SK-N-SH (cell line): Measurements from ENCODE around the gene CEACAM1. TPM values are rescaled to one million over a fixed set of nuclear protein-coding genes. Genes with fewer than 3 reads are reported as not detected.

Experiments
- CTCF ChIA-PET: fragments of 300-600, 350-600 bp; formaldehyde crosslinking; extraction: SDS; loops from one replicate; lab custom pipeline; 2021; lab: Yijun Ruan, JAX
- POLR2A ChIA-PET: fragments of 350-600 bp; sonication (Branson Sonifier 250); formaldehyde crosslinking; extraction: SDS; loops from one replicate; lab custom pipeline; 2020; ENCODE audit warnings: antibody characterized with exemption, inconsistent platforms; lab: Yijun Ruan, JAX
- DNase-seq: peaks from one replicate; pipeline ENCODE4 v3.0.0; 2012
- H2AFZ ChIP-seq: fragments of 200-600 bp; sonication (generic); 2 replicates; pipeline ENCODE4 v1.8.1; 2016; ENCODE audit warnings: antibody characterized with exemption, mild to moderate bottlenecking, low read depth
- H3F3A ChIP-seq: fragments of 200-600 bp; sonication (generic); replicated peaks from 2 replicates; pipeline ENCODE3; 2016; ENCODE audit warnings: antibody characterized with exemption, mild to moderate bottlenecking; ENCODE audit not compliant: insufficient read depth
- H3K27ac ChIP-seq, 2 experiments: fragments of 200-500 bp in 1 of 2; fragments of 200-600 bp in 1 of 2; sonication (Bioruptor generic) in 1 of 2; sonication (generic), shearing (Covaris generic) in 1 of 2; 2 replicates each; pipeline versions ENCODE4 v1.5.1 to v1.6.1; 2014 to 2016; ENCODE audit warnings: low read depth in 2 of 2, inconsistent platforms in 1 of 2, low read length in 1 of 2, mild to moderate bottlenecking in 1 of 2, mixed read lengths in 1 of 2
- H3K27me3 ChIP-seq: fragments of 200-600 bp; sonication (generic), shearing (Covaris generic); 2 replicates; pipeline ENCODE4 v1.6.1; 2016; ENCODE audit warnings: mixed run types; ENCODE audit not compliant: insufficient read depth
- H3K36me3 ChIP-seq, 2 experiments: fragments of 200-500 bp in 1 of 2; fragments of 200-600 bp in 1 of 2; sonication (Bioruptor generic) in 1 of 2; sonication (generic) in 1 of 2; replicated peaks in 1 of 2; 2 replicates each; pipeline versions ENCODE3 to v1.5.1; 2014 to 2016; ENCODE audit warnings: low read length in 1 of 2, mild to moderate bottlenecking in 1 of 2; ENCODE audit not compliant: insufficient read depth in 2 of 2, control insufficient read depth in 1 of 2
- H3K4me1 ChIP-seq, 2 experiments: fragments of 200-500 bp in 1 of 2; fragments of 200-600 bp in 1 of 2; sonication (Bioruptor generic) in 1 of 2; sonication (generic), shearing (Covaris generic) in 1 of 2; 2 replicates each; pipeline versions ENCODE4 v1.5.1 to v1.6.1; 2014 to 2016; ENCODE audit warnings: low read depth in 1 of 2, low read length in 1 of 2, mixed run types in 1 of 2; ENCODE audit not compliant: insufficient read depth in 2 of 2, control insufficient read depth in 1 of 2
- H3K4me2 ChIP-seq: fragments of 200-600 bp; sonication (generic), shearing (Covaris generic); 2 replicates; pipeline ENCODE4 v1.6.1; 2017; ENCODE audit warnings: mixed run types
- H3K4me3 ChIP-seq, 2 experiments: fragments of 200-500 bp in 1 of 2; fragments of 200-600 bp in 1 of 2; sonication (Bioruptor generic) in 1 of 2; sonication (generic), shearing (Covaris generic) in 1 of 2; 2 replicates each; pipeline versions ENCODE4 v1.5.1 to v1.8.1; 2014 to 2016; ENCODE audit warnings: low read depth in 2 of 2, inconsistent platforms in 1 of 2, low read length in 1 of 2, mild to moderate bottlenecking in 1 of 2, mixed read lengths in 1 of 2, moderate library complexity in 1 of 2
- H3K79me2 ChIP-seq: fragments of 200-600 bp; sonication (generic); 2 replicates; pipeline ENCODE4 v1.8.1; 2017; ENCODE audit warnings: mild to moderate bottlenecking; ENCODE audit not compliant: insufficient read depth
- H3K9ac ChIP-seq: fragments of 200-600 bp; sonication (generic); 2 replicates; pipeline ENCODE4 v1.6.1; 2017; ENCODE audit warnings: mixed run types
- H3K9me2 ChIP-seq: fragments of 200-600 bp; sonication (generic); 2 replicates; pipeline ENCODE4 v1.6.1; 2017; ENCODE audit warnings: mixed run types
- H3K9me3 ChIP-seq: fragments of 200-600 bp; sonication (generic); 2 replicates; pipeline ENCODE4 v1.6.1; 2017; ENCODE audit warnings: mixed run types, mild to moderate bottlenecking, moderate library complexity
- H4K20me1 ChIP-seq: fragments of 200-600 bp; sonication (generic); 2 replicates; pipeline ENCODE4 v1.6.1; 2017; ENCODE audit warnings: mild to moderate bottlenecking, mixed run types; ENCODE audit not compliant: insufficient read depth
- CHD2 ChIP-seq: fragments of 150-350 bp; IDR thresholded peaks from 2 replicates; pipeline ENCODE4 v1.6.1; 2018; ENCODE audit warnings: low read length; ENCODE audit not compliant: partially characterized antibody
- EP300 ChIP-seq, 2 experiments: IDR thresholded peaks; 2 replicates each; pipeline versions ENCODE4 v1.4.0 to v1.6.1; 2012; ENCODE audit warnings: borderline replicate concordance in 1 of 2, low read depth in 1 of 2, low read length in 1 of 2
- FOXM1 ChIP-seq: IDR thresholded peaks from 2 replicates; pipeline ENCODE4 v1.4.0; 2012; ENCODE audit warnings: low read depth, mild to moderate bottlenecking
- GABPA ChIP-seq: IDR thresholded peaks from 2 replicates; pipeline ENCODE4 v1.4.0; 2012; ENCODE audit warnings: low read depth, mild to moderate bottlenecking
- MEF2A ChIP-seq: IDR thresholded peaks from 2 replicates; pipeline ENCODE4 v1.4.0; 2012; ENCODE audit warnings: low read depth, borderline replicate concordance
- NRF1 ChIP-seq: IDR thresholded peaks from 2 replicates; pipeline ENCODE4 v1.6.1; 2012; ENCODE audit warnings: low read depth, mild to moderate bottlenecking, low read length
- RAD21 ChIP-seq: IDR thresholded peaks from 2 replicates; pipeline ENCODE4 v1.6.1; 2012; ENCODE audit warnings: mild to moderate bottlenecking, low read length
- RCOR1 ChIP-seq: fragments of 150-350 bp; IDR thresholded peaks from 2 replicates; pipeline ENCODE4 v1.6.1; 2017; ENCODE audit warnings: antibody characterized with exemption, low read length
- RFX5 ChIP-seq: IDR thresholded peaks from 2 replicates; pipeline ENCODE4 v1.6.1; 2012; ENCODE audit warnings: mild to moderate bottlenecking, improper control_type of control experiment, low read length
- SIN3A ChIP-seq: IDR thresholded peaks from 2 replicates; pipeline ENCODE4 v1.6.1; 2012; ENCODE audit warnings: low read depth, mild to moderate bottlenecking, low read length, moderate library complexity, borderline replicate concordance
- TCF12 ChIP-seq: IDR thresholded peaks from 2 replicates; pipeline ENCODE4 v1.4.0; 2012
- TEAD4 ChIP-seq: IDR thresholded peaks from 2 replicates; pipeline ENCODE4 v1.4.0; 2012; ENCODE audit warnings: mild to moderate bottlenecking, borderline replicate concordance; ENCODE audit not compliant: insufficient read depth
- YY1 ChIP-seq: IDR thresholded peaks from 2 replicates; pipeline ENCODE4 v1.4.0; 2012; ENCODE audit warnings: low read depth, mild to moderate bottlenecking
- WGBS: methylation state at CpG from one replicate; pipeline ENCODE4 v1.1.6; 2017; ENCODE audit warnings: low lambda C conversion rate; 5-methylcytosine and 5-hydroxymethylcytosine counted together
- polyA plus RNA-seq, 3 experiments: library from polyadenylated mRNA; depleted of rRNA; stranded (reverse); fragments of >200 nt; gene quantifications; 2 replicates each; pipeline ENCODE4 v1.2.3, GENCODE V29; 2012
- TF ChIP-seq, protein P1 (sequence below): IDR thresholded peaks from 2 replicates; pipeline ENCODE4 v1.4.0; 2012; ENCODE audit warnings: low read depth, borderline replicate concordance
- TF ChIP-seq, protein P2 (sequence below): fragments of 150-350 bp; IDR thresholded peaks from 2 replicates; pipeline ENCODE4 v1.6.1; 2017; ENCODE audit warnings: antibody characterized with exemption, low read length, low read depth, borderline replicate concordance

CEACAM1 gene
- polyA plus RNA-seq, 1 of the 3 experiments (the other 2 are of a cell fraction): 0.53 TPM

DNA sequence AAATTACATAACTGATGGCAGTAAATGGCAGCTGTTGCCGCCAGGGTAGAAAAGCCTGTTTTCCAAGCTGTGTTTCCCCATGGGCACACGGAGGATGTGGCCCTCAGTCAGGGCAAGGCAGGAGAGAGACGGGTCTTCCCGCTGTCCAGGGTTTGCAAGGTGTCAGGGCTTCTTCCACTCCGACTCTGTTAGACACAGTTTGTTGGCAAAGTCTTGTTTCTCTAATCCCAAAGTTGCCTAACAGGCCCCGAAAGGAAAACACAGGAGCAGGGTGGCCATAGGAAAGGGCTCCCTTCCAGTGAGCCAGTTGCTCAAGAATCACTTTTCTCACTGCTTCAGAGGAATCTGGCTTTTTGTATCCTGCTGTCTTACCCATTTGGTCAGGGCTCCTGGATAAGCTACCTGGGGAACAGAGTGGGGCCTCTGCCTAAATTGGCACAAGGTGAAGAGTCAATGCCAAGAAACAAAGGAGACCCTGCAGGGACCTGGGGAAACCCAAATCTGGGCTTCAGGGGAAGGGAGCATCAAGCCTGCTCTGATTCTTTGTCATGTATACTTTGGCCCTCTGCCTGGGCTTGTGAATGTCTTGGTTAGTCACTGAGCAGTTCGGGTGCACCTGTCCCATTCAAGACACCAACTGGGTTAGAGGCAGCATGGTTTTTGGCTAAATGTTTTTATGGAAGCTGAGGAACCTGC lies 56.6 kb downstream of the CEACAM1 start:
- ChIA-PET POLR2A (no interaction called here), CTCF (interaction anchor here (1.1 to 2.3 kb wide), 6 partner anchors 10 to 57 kb away, joined by 3 to 13 read pairs (median 4); partner anchors contain the start of gene CEACAM1)
- H3K4me3 ChIP-seq: no peak overlapping the region
- WGBS: 57% methylated on average over 7 of the region's 7 CpGs
- H3F3A ChIP-seq: no peaks in the 10 kb centered on the region
- no peak overlapping the region for H3K9ac ChIP-seq
- H3K4me2 ChIP-seq: no peak overlapping the region
- peaks cover 0 to 10% of the 10 kb centered on the region in 2 experiments; a peak in 2 of 4 replicates for H3K4me1 ChIP-seq
- no peaks in the 10 kb centered on the region for H3K27me3 ChIP-seq
- no peaks in the 10 kb centered on the region for H3K79me2 ChIP-seq
- no peaks in the 10 kb centered on the region for H3K36me3 ChIP-seq
- no peaks in the 10 kb centered on the region for H3K9me3 ChIP-seq
- no peak overlapping the region for H2AFZ ChIP-seq
- DNase-seq: no peak
- TF ChIP-seq, protein P1, sequence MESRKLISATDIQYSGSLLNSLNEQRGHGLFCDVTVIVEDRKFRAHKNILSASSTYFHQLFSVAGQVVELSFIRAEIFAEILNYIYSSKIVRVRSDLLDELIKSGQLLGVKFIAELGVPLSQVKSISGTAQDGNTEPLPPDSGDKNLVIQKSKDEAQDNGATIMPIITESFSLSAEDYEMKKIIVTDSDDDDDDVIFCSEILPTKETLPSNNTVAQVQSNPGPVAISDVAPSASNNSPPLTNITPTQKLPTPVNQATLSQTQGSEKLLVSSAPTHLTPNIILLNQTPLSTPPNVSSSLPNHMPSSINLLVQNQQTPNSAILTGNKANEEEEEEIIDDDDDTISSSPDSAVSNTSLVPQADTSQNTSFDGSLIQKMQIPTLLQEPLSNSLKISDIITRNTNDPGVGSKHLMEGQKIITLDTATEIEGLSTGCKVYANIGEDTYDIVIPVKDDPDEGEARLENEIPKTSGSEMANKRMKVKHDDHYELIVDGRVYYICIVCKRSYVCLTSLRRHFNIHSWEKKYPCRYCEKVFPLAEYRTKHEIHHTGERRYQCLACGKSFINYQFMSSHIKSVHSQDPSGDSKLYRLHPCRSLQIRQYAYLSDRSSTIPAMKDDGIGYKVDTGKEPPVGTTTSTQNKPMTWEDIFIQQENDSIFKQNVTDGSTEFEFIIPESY: no peak
- TF ChIP-seq MEF2A (no peak), RAD21 (no peak), TCF12 (no peak), SIN3A (no peak), NRF1 (no peak)
- TF ChIP-seq, protein P2, sequence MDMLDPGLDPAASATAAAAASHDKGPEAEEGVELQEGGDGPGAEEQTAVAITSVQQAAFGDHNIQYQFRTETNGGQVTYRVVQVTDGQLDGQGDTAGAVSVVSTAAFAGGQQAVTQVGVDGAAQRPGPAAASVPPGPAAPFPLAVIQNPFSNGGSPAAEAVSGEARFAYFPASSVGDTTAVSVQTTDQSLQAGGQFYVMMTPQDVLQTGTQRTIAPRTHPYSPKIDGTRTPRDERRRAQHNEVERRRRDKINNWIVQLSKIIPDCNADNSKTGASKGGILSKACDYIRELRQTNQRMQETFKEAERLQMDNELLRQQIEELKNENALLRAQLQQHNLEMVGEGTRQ: no peak
- no peaks in the 10 kb centered on the region for H4K20me1 ChIP-seq
- no peak overlapping the region for H3K27ac ChIP-seq
- H3K9me2 ChIP-seq: no peaks in the 10 kb centered on the region

DNA sequence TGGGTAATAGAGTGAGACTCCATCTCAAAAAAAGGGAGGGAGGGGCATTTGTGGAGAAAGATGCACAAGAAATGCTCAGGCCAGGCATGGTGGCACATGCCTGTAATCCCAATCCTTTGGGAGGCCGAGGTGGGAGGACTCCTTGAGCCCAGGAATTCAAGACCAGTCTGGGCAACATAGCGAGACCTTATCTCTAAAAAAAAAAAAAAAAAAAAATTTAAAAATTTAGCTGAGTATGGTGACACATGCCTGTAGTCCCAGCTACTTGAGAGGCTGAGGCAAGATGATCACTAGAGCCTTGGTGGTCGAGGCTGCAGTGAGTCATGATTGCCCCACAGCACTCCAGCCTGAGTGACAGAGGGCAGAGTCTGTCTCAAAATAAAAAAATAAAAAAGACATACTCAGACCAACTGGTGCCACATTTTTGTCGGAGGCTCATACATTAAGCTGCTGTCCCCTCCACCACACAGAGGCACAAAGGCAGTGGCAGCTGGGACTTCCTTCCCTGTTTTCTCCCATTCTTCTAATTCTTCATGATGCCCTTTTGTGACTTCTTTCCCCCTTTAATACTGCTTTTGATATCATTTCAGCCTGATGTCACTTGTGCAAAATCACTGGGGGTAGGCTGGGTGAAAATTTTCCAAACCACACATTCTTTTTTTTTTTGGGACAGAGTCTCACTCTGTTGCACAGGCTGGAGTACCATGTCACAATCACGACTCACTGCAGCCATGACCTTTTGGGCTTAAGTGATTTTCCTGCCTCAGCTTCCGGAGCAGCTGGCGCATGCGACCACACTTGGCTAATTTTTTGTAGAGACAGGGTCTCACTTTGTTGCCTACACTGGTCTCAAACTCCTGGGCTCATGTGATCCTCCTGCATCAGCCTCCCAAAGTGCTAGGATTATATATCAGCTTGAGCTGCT lies 58.7 kb downstream of the CEACAM1 start:
- Histone ChIP-seq H3K9me2 (no peaks in the 10 kb centered on the region), H3K36me3 (no peaks in the 10 kb centered on the region), H3K4me2 (no peak overlapping the region), H3F3A (no peaks in the 10 kb centered on the region), H3K27me3 (no peaks in the 10 kb centered on the region), H3K9ac (no peak overlapping the region), H3K79me2 (no peaks in the 10 kb centered on the region), H3K4me1 (peaks cover 0 to 11% of the 10 kb centered on the region in 2 experiments; a peak in 2 of 4 replicates), H3K27ac (no peak overlapping the region), H3K9me3 (no peaks in the 10 kb centered on the region), H2AFZ (no peak overlapping the region), H3K4me3 (no peak overlapping the region), H4K20me1 (no peaks in the 10 kb centered on the region)
- POLR2A ChIA-PET: interaction anchor here (0.7 kb wide), 1 partner anchor 116 kb away, joined by 3 read pairs; no protein-coding TSS in a partner anchor
- CTCF ChIA-PET: interaction anchor here (2.3 kb wide), 1 partner anchor 19 kb away, joined by 13 read pairs; no protein-coding TSS in a partner anchor
- no peak for DNase-seq
- WGBS: 52% methylated on average over 8 of the region's 8 CpGs
- TF ChIP-seq FOXM1 (no peak), GABPA (no peak), YY1 (no peak), EP300 (IDR thresholded peaks at IDR 0.05; ENCODE audit: borderline replicate concordance in 1 of 2, low read depth in 1 of 2, low read length in 1 of 2) (no peak), RFX5 (no peak), TCF12 (no peak), RCOR1 (no peak), SIN3A (no peak), TEAD4 (no peak), CHD2 (no peak)
